Measurements from ENCODE around the gene GRIP1. TPM values are rescaled to one million over a fixed set of nuclear protein-coding genes. Genes with fewer than 3 reads are reported as not detected.

The GRIP1 gene
- total RNA-seq, 2 experiments from 2014 or later = 0.53 to 0.95 TPM

- ChIA-PET CTCF (interaction anchor here (1.5 to 5.7 kb wide), 2 partner anchors 10 to 13 kb away, joined by 3 to 31 read pairs; no protein-coding TSS in a partner anchor), POLR2A (no interaction called here)
- no peaks in the 10 kb centered on the region for H3K9me3 Mint-ChIP-seq
- no peaks in the 10 kb centered on the region for H3K36me3 Mint-ChIP-seq
- intact Hi-C loops (cut with micrococcal nuclease) = no loop called here
- H3K4me1 Mint-ChIP-seq (ENCODE audit: low read depth) = no peaks in the 10 kb centered on the region
- no peak overlapping the region for H3K4me3 Mint-ChIP-seq
- no peak for DNase-seq
- H3K27me3 Mint-ChIP-seq = peaks cover 18% of the 10 kb centered on the region
- H3K27ac Mint-ChIP-seq = no peak overlapping the region
Observed at GRCh38 chr12:66684222-66684621, 5.3 kb upstream of the GRIP1 start.

GRCh38 chr12:66683822-66684221 lies 4.9 kb upstream of the GRIP1 start:
- DNase-seq = no peak
- H3K27ac Mint-ChIP-seq = no peak overlapping the region
- intact Hi-C loops (cut with micrococcal nuclease) = no loop called here
- ChIA-PET CTCF (interaction anchor here (1.5 to 5.7 kb wide), 2 partner anchors 11 to 14 kb away, joined by 3 to 31 read pairs; no protein-coding TSS in a partner anchor), POLR2A (no interaction called here)
- H3K4me1 Mint-ChIP-seq (ENCODE audit: low read depth) = no peaks in the 10 kb centered on the region
- H3K27me3 Mint-ChIP-seq = peaks cover 16% of the 10 kb centered on the region
- no peak overlapping the region for H3K4me3 Mint-ChIP-seq
- H3K36me3 Mint-ChIP-seq = no peaks in the 10 kb centered on the region
- no peaks in the 10 kb centered on the region for H3K9me3 Mint-ChIP-seq

- H3K27me3 Mint-ChIP-seq = peaks cover 14% of the 10 kb centered on the region
- H3K36me3 Mint-ChIP-seq = no peaks in the 10 kb centered on the region
- H3K4me3 Mint-ChIP-seq = no peak overlapping the region
- CTCF ChIA-PET = interaction anchor here (5.7 kb wide), 1 partner anchor 11 kb away, joined by 31 read pairs; no protein-coding TSS in a partner anchor
- DNase-seq = no peak
- H3K27ac Mint-ChIP-seq = no peak overlapping the region
- POLR2A ChIA-PET = no interaction called here
- intact Hi-C loops (cut with micrococcal nuclease) = no loop called here
- H3K4me1 Mint-ChIP-seq (ENCODE audit: low read depth) = no peaks in the 10 kb centered on the region
- no peaks in the 10 kb centered on the region for H3K9me3 Mint-ChIP-seq
Observed at GRCh38 chr12:66683073-66683472, 4.2 kb upstream of the GRIP1 start.

- no peaks in the 10 kb centered on the region for H3K36me3 Mint-ChIP-seq
- intact Hi-C loops (cut with micrococcal nuclease) = no loop called here
- ChIA-PET CTCF (interaction anchor here (1.7 to 5.7 kb wide), 2 partner anchors 15 kb away, joined by 5 to 31 read pairs; no protein-coding TSS in a partner anchor), POLR2A (no interaction called here)
- H3K27ac Mint-ChIP-seq = no peak overlapping the region
- peaks cover 7% of the 10 kb centered on the region for H3K27me3 Mint-ChIP-seq
- H3K9me3 Mint-ChIP-seq = no peaks in the 10 kb centered on the region
- no peak for DNase-seq
- H3K4me3 Mint-ChIP-seq = no peak overlapping the region
- H3K4me1 Mint-ChIP-seq (ENCODE audit: low read depth) = no peaks in the 10 kb centered on the region
Observed at GRCh38 chr12:66679461-66680084, 697 bp upstream of the GRIP1 start.

GRCh38 chr12:66676241-66676640 lies 2.6 kb downstream of the GRIP1 start:
- H3K4me3 Mint-ChIP-seq = no peak overlapping the region
- H3K27me3 Mint-ChIP-seq = peaks cover under 1% of the 10 kb centered on the region
- DNase-seq = no peak
- POLR2A ChIA-PET = no interaction called here
- H3K36me3 Mint-ChIP-seq = no peaks in the 10 kb centered on the region
- no peak overlapping the region for H3K27ac Mint-ChIP-seq
- no peaks in the 10 kb centered on the region for H3K4me1 Mint-ChIP-seq (ENCODE audit: low read depth)
- no peaks in the 10 kb centered on the region for H3K9me3 Mint-ChIP-seq
- CTCF ChIA-PET = no interaction called here
- intact Hi-C loops (cut with micrococcal nuclease) = no loop called here

- Mint-ChIP-seq H3K9me3 (no peaks in the 10 kb centered on the region), H3K4me1 (ENCODE audit: low read depth) (no peaks in the 10 kb centered on the region), H3K27ac (no peak overlapping the region), H3K4me3 (no peak overlapping the region), H3K36me3 (no peaks in the 10 kb centered on the region), H3K27me3 (peaks cover 3% of the 10 kb centered on the region)
- intact Hi-C loops (cut with micrococcal nuclease) = no loop called here
- ChIA-PET POLR2A (no interaction called here), CTCF (no interaction called here)
- DNase-seq = no peak
Observed at GRCh38 chr12:66674495-66675122, 4.3 kb downstream of the GRIP1 start.

- CTCF ChIA-PET = no interaction called here
- Mint-ChIP-seq H3K27ac (no peak overlapping the region), H3K27me3 (peaks cover 7% of the 10 kb centered on the region), H3K9me3 (no peaks in the 10 kb centered on the region), H3K36me3 (no peaks in the 10 kb centered on the region), H3K4me1 (ENCODE audit: low read depth) (no peaks in the 10 kb centered on the region), H3K4me3 (no peak overlapping the region)
- POLR2A ChIA-PET = no interaction called here
- no peak for DNase-seq
- intact Hi-C loops (cut with micrococcal nuclease) = no loop called here
Observed at GRCh38 chr12:66669541-66669940, 9.3 kb downstream of the GRIP1 start.

- intact Hi-C loops (cut with micrococcal nuclease) = no loop called here
- Mint-ChIP-seq H3K9me3 (no peaks in the 10 kb centered on the region), H3K4me1 (ENCODE audit: low read depth) (no peaks in the 10 kb centered on the region), H3K27ac (no peak overlapping the region), H3K36me3 (no peaks in the 10 kb centered on the region), H3K27me3 (peaks cover 8% of the 10 kb centered on the region), H3K4me3 (no peak overlapping the region)
- POLR2A ChIA-PET = no interaction called here
- DNase-seq = no peak
- CTCF ChIA-PET = no interaction called here
Observed at GRCh38 chr12:66668311-66668710, 10.6 kb downstream of the GRIP1 start.

- ChIA-PET POLR2A (no interaction called here), CTCF (no interaction called here)
- intact Hi-C loops (cut with micrococcal nuclease) = no loop called here
- H3K27me3 Mint-ChIP-seq = peaks cover 10% of the 10 kb centered on the region
- no peaks in the 10 kb centered on the region for H3K4me1 Mint-ChIP-seq (ENCODE audit: low read depth)
- DNase-seq = no peak
- H3K36me3 Mint-ChIP-seq = no peaks in the 10 kb centered on the region
- no peak overlapping the region for H3K4me3 Mint-ChIP-seq
- H3K27ac Mint-ChIP-seq = no peak overlapping the region
- no peaks in the 10 kb centered on the region for H3K9me3 Mint-ChIP-seq
Observed at GRCh38 chr12:66667906-66668305, 11.0 kb downstream of the GRIP1 start.

GRCh38 chr12:66666481-66666880 lies 12.4 kb downstream of the GRIP1 start:
- Mint-ChIP-seq H3K27me3 (peaks cover 18% of the 10 kb centered on the region), H3K9me3 (no peaks in the 10 kb centered on the region), H3K4me1 (ENCODE audit: low read depth) (no peaks in the 10 kb centered on the region), H3K36me3 (no peaks in the 10 kb centered on the region), H3K4me3 (no peak overlapping the region), H3K27ac (no peak overlapping the region)
- intact Hi-C loops (cut with micrococcal nuclease) = no loop called here
- ChIA-PET POLR2A (no interaction called here), CTCF (interaction anchor here (0.7 kb wide), 1 partner anchor 170 kb away, joined by 4 read pairs; no protein-coding TSS in a partner anchor)
- DNase-seq = no peak

GRCh38 chr12:66665435-66665985 lies 13.4 kb downstream of the GRIP1 start:
- CTCF ChIA-PET = interaction anchor here (0.7 kb wide), 1 partner anchor 169 kb away, joined by 4 read pairs; no protein-coding TSS in a partner anchor
- H3K4me3 Mint-ChIP-seq = no peak overlapping the region
- intact Hi-C loops (cut with micrococcal nuclease) = no loop called here

GRCh38 chr12:66664076-66664475 lies 14.8 kb downstream of the GRIP1 start:
- no peak overlapping the region for H3K27ac Mint-ChIP-seq
- H3K4me3 Mint-ChIP-seq = no peak overlapping the region
- intact Hi-C loops (cut with micrococcal nuclease) = no loop called here
- no peak for DNase-seq
- H3K4me1 Mint-ChIP-seq (ENCODE audit: low read depth) = no peaks in the 10 kb centered on the region
- no peaks in the 10 kb centered on the region for H3K9me3 Mint-ChIP-seq
- H3K27me3 Mint-ChIP-seq = peaks cover 16% of the 10 kb centered on the region
- POLR2A ChIA-PET = no interaction called here
- CTCF ChIA-PET = no interaction called here
- no peaks in the 10 kb centered on the region for H3K36me3 Mint-ChIP-seq

More at GRCh38 chr12:66665435-66665985, 13.4 kb downstream of the GRIP1 start:
- Mint-ChIP-seq H3K36me3 (no peaks in the 10 kb centered on the region), H3K27me3 (peaks cover 18% of the 10 kb centered on the region), H3K27ac (no peak overlapping the region), H3K4me1 (ENCODE audit: low read depth) (no peaks in the 10 kb centered on the region), H3K9me3 (no peaks in the 10 kb centered on the region)
- POLR2A ChIA-PET = no interaction called here
- DNase-seq = no peak

GRCh38 chr12:66663611-66664010 lies 15.3 kb downstream of the GRIP1 start:
- Mint-ChIP-seq H3K27ac (no peak overlapping the region), H3K4me3 (no peak overlapping the region), H3K27me3 (peaks cover 17% of the 10 kb centered on the region), H3K4me1 (ENCODE audit: low read depth) (no peaks in the 10 kb centered on the region), H3K36me3 (no peaks in the 10 kb centered on the region), H3K9me3 (no peaks in the 10 kb centered on the region)
- intact Hi-C loops (cut with micrococcal nuclease) = no loop called here
- no peak for DNase-seq
- POLR2A ChIA-PET = no interaction called here
- CTCF ChIA-PET = no interaction called here

Measured in activated CD4-positive, alpha-beta memory T cell treated with anti-CD3 and anti-CD28 coated beads for 36 hours (primary cell).